Lung (tissue), 12 donors: ENCODE results near the gene ZNHIT2. TPM values are rescaled to one million over a fixed set of nuclear protein-coding genes. Genes with fewer than 3 reads are reported as not detected.

ENCODE experiments used
- ATAC-seq: fragments of 200-7000 bp; cut with Tn5 transposase; one replicate; pipeline ENCODE4 v1.9.1; 2020; ENCODE audit warnings: moderate number of reproducible peaks; ENCODE audit not compliant: insufficient read depth, low FRiP score
- DNase-seq, 3 donors: peaks; one replicate each; pipeline ENCODE4 v3.0.0-alpha.2; 2013 to 2017
- H3K27ac ChIP-seq, 2 donors: one replicate each; pipeline ENCODE4 v1.5.1; 2013; ENCODE audit warnings: mild to moderate bottlenecking in 2 of 2, moderate library complexity in 2 of 2, control low read depth in 1 of 2, inconsistent platforms in 1 of 2, low read depth in 1 of 2, low read length in 1 of 2
- H3K27me3 ChIP-seq, 3 donors: one replicate each; pipeline ENCODE4 v1.5.1; 2013; ENCODE audit warnings: low read length in 2 of 3; ENCODE audit not compliant: control insufficient read depth in 3 of 3, insufficient read depth in 3 of 3
- H3K36me3 ChIP-seq, 4 donors: one replicate each; pipeline ENCODE4 v1.5.1; 2013; ENCODE audit warnings: low read length in 4 of 4, mild to moderate bottlenecking in 1 of 4, moderate library complexity in 1 of 4; ENCODE audit not compliant: control insufficient read depth in 4 of 4, insufficient read depth in 4 of 4
- H3K4me1 ChIP-seq, 5 donors: one replicate each; pipeline ENCODE4 v1.5.1; 2013; ENCODE audit warnings: low read length in 5 of 5, mild to moderate bottlenecking in 2 of 5, moderate library complexity in 1 of 5; ENCODE audit not compliant: control insufficient read depth in 5 of 5, insufficient read depth in 5 of 5
- H3K4me3 ChIP-seq: one replicate; pipeline ENCODE4 v1.5.1; 2013; ENCODE audit warnings: mild to moderate bottlenecking, control low read depth, moderate library complexity
- H3K9ac ChIP-seq, 2 donors: one replicate each; pipeline ENCODE4 v1.5.1; 2013; ENCODE audit warnings: low read length in 2 of 2, control low read depth in 1 of 2; ENCODE audit not compliant: insufficient read depth in 1 of 2
- H3K9me3 ChIP-seq, 4 donors: one replicate each; pipeline ENCODE4 v1.5.1; 2013; ENCODE audit warnings: low read length in 3 of 4, mild to moderate bottlenecking in 1 of 4, moderate library complexity in 1 of 4; ENCODE audit not compliant: control insufficient read depth in 4 of 4, insufficient read depth in 3 of 4
- WGBS, 2 donors: extraction: QIAGEN DNeasy Blood & Tissue Kit; methylation state at CpG; one replicate each; pipeline ENCODE4 v1.1.7; 2013; 5-methylcytosine and 5-hydroxymethylcytosine counted together
- polyA plus RNA-seq, 2 donors: library from polyadenylated mRNA; stranded (reverse); fragments of 200-250 nt; gene quantifications; one replicate each; pipeline ENCODE4 v1.2.1, GENCODE V29; 2013
- total RNA-seq, 2 donors: library from RNA; depleted of rRNA in 1 of 2; stranded (reverse); fragments of >200 nt in 1 of 2; gene quantifications; one replicate each; pipeline ENCODE4 v1.2.1, GENCODE V29; 2014 to 2021
- TF ChIP-seq, protein P1 (sequence below): IDR thresholded peaks from 2 replicates; pipeline ENCODE4 v1.5.1; 2012; ENCODE audit warnings: mild to moderate bottlenecking; ENCODE audit errors: control extremely low read depth, extremely low read depth
- donor health status: control.
- donor health status: control.
- donor health status: Bipolar disorder and iron deficiency.
- donor health status: healthy.
- donor health status: DM: yes; HTN: yes; CAD: no.

The ZNHIT2 gene
- total and polyA plus RNA-seq, 4 donors, result 6.3 to 23.7 (median 19.5) TPM

DNA sequence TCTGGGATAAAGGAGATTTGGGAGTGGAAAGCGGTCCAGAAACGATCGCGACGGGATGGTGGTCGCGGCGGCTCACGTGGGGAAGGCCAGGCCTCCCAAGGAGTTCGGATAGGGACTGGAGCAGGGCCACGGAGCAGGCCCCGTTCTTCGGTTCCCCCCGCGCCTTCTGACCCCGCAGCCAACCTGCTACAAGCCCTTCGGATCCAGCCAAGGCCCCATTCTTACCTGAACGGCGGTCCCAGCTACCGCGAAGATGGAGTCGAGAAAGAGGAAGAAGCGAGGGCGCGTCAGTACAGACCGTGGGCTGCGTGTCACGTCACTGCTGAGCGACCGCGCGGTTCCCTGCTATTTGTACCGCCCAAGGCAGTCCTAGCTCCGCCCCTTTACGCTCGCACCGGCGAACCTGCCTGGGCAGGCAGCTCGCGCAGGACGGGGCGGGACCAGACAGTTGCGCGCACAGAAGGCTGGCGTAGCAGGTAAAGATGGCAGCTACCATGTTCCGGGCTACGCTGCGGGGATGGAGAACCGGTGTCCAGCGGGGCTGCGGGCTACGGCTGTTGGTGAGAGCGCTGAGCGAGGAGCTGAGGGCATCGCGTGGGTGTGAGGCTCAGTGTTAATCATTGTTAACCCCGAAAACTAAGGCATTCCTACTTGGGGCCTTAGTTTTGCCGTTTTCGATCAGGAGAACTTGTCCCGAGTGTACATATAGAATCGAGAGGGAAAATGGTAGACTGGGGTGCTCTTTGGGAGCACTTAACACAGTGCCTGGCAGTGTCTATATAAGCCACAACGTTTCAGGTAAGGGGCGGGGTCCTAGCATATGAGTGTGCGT is 4.6 kb upstream of the ZNHIT2 start, which contains the start of the genes FAU and MRPL49:
Gene FAU (minus strand): TSS at position 270 of the 832 bp plus-strand sequence. CDS start 321 bp downstream, outside the sequence.
Gene MRPL49 (plus strand): TSS at position 457 of the 832 bp plus-strand sequence. CDS start 26 bp downstream, at position 483.
- ATAC-seq, result peak; percentile 83
- peak within 1 kb of the TSS; percentile 90 for H3K4me3 ChIP-seq

DNA sequence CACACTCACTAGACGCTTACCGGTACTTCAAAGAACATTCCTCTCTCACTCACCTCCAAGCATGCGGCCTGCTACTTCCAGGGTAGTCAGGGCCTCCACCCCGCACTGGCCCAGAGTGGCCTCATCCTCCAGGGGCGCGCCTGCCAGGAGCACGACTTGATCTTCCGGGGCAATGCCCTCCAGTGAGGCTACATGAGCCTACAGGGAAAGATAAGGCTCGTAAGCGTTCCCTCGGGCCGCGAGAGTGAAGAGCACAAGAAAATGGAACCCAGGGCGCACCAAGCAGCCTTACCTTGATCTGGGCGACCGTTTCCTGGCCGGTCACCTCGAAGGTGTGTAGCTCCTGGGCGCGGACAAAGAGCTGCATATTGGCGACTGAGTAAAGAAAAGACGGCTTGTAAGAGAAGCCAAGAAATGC is 4.0 kb upstream of the ZNHIT2 start:
- ATAC-seq (no peak), DNase-seq (no peak)
- H3K27ac ChIP-seq, result peak overlapping the region; percentile 87 to 92
- peak overlapping the region; percentile 90 for H3K4me3 ChIP-seq
- H3K36me3 ChIP-seq, result peaks cover 15 to 39% (median 31%) of the 10 kb centered on the region in 4 donors
- TF ChIP-seq, protein P1, sequence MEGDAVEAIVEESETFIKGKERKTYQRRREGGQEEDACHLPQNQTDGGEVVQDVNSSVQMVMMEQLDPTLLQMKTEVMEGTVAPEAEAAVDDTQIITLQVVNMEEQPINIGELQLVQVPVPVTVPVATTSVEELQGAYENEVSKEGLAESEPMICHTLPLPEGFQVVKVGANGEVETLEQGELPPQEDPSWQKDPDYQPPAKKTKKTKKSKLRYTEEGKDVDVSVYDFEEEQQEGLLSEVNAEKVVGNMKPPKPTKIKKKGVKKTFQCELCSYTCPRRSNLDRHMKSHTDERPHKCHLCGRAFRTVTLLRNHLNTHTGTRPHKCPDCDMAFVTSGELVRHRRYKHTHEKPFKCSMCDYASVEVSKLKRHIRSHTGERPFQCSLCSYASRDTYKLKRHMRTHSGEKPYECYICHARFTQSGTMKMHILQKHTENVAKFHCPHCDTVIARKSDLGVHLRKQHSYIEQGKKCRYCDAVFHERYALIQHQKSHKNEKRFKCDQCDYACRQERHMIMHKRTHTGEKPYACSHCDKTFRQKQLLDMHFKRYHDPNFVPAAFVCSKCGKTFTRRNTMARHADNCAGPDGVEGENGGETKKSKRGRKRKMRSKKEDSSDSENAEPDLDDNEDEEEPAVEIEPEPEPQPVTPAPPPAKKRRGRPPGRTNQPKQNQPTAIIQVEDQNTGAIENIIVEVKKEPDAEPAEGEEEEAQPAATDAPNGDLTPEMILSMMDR, result no peak
- peaks cover 0 to 21% (median 7%) of the 10 kb centered on the region in 5 donors for H3K4me1 ChIP-seq
- no peaks in the 10 kb centered on the region for H3K9me3 ChIP-seq
- H3K27me3 ChIP-seq, result no peaks in the 10 kb centered on the region
- 2% methylated on average over 22 of the region's 22 CpGs for WGBS, 2 donors
- H3K9ac ChIP-seq, result peak overlapping the region; percentile 94 to 97

More for the DNA sequence above, 4.6 kb upstream of the ZNHIT2 start, which contains the start of the genes FAU and MRPL49:
- peaks cover 15 to 45% (median 34%) of the 10 kb centered on the region in 4 donors for H3K36me3 ChIP-seq
- peak; percentile 96 to 98 (median 97) for DNase-seq
- H3K27ac ChIP-seq, result peak within 1 kb of the TSS; percentile 87 to 95
- 0 to 1% methylated on average over 64 of the region's 64 CpGs for WGBS, 2 donors
- H3K9ac ChIP-seq, result peak within 1 kb of the TSS; percentile 94 to 97
- TF ChIP-seq, protein P1, result no peak
- H3K4me1 ChIP-seq, result peaks cover 0 to 16% (median 7%) of the 10 kb centered on the region in 5 donors
- no peaks in the 10 kb centered on the region for H3K9me3 ChIP-seq
- no peaks in the 10 kb centered on the region for H3K27me3 ChIP-seq

DNA sequence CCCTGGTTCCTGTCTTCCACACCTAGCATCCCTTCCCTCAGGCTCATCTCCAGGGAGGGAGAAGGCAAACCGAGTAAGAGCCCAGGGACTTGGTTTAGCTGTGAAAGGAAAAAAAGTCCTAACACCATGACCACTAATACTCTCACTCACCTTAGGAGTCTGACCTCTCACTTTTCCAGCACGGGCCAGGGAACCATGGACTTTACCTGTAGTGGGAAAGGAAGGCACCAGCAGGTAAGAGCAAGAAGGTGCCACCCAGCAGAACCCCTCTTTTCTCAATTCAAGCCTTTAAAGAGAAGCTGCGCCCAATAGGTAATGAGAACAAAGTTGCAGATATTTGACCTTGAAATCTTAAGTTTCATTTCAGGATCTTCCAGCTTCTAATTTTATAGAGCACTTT is 3.3 kb upstream of the ZNHIT2 start:
- peak overlapping the region in 1 of 2 donors; percentile 94 for H3K9ac ChIP-seq
- H3K9me3 ChIP-seq, result no peaks in the 10 kb centered on the region
- no peak overlapping the region for H3K4me3 ChIP-seq
- peak overlapping the region; percentile 30 to 92 for H3K27ac ChIP-seq
- peaks cover 15 to 43% (median 28%) of the 10 kb centered on the region in 4 donors for H3K36me3 ChIP-seq
- DNase-seq (no peak), ATAC-seq (no peak)
- TF ChIP-seq, protein P1, result no peak
- WGBS, 2 donors, result 86 to 100% methylated on average over 3 of the region's 3 CpGs
- peaks cover 0 to 27% (median 10%) of the 10 kb centered on the region in 5 donors for H3K4me1 ChIP-seq
- H3K27me3 ChIP-seq, result no peaks in the 10 kb centered on the region
